Smooth muscle cell (in vitro differentiated cells): ENCODE data around the gene RALGAPA2. TPM values are rescaled to one million over a fixed set of nuclear protein-coding genes. Genes with fewer than 3 reads are reported as not detected.

Experiments
- DNase-seq: peaks from one replicate; lab custom pipeline; 2025; ENCODE audit not compliant: unreplicated experiment; lab: John Stamatoyannopoulos, UW
- H2AFZ ChIP-seq: fragments of 200-600 bp; sonication (generic); 2 replicates; pipeline ENCODE4 v1.6.0; 2016; ENCODE audit warnings: antibody characterized with exemption, low read depth, mild to moderate bottlenecking
- H3F3A ChIP-seq: fragments of 200-600 bp; sonication (generic); 2 replicates; pipeline ENCODE4 v1.6.0; 2017; ENCODE audit warnings: antibody characterized with exemption, low read depth
- H3K27ac ChIP-seq: fragments of 200-600 bp; sonication (generic); 2 replicates; pipeline ENCODE4 v1.5.1; 2016; ENCODE audit warnings: low read depth, mild to moderate bottlenecking
- H3K27me3 ChIP-seq: fragments of 200-600 bp; sonication (generic); 2 replicates; pipeline ENCODE4 v1.6.1; 2016; ENCODE audit warnings: low read depth, mild to moderate bottlenecking
- H3K36me3 ChIP-seq: fragments of 200-600 bp; sonication (generic); 2 replicates; pipeline ENCODE4 v1.5.1; 2016; ENCODE audit warnings: low read depth
- H3K4me1 ChIP-seq: fragments of 200-600 bp; sonication (generic); 2 replicates; pipeline ENCODE4 v1.5.1; 2016; ENCODE audit warnings: low read depth
- H3K4me2 ChIP-seq: fragments of 200-600 bp; sonication (generic); 2 replicates; pipeline ENCODE4 v1.6.0; 2016; ENCODE audit warnings: mild to moderate bottlenecking
- H3K4me3 ChIP-seq: fragments of 200-600 bp; sonication (generic); 2 replicates; pipeline ENCODE4 v1.5.1; 2016; ENCODE audit warnings: mild to moderate bottlenecking
- H3K79me2 ChIP-seq: fragments of 200-600 bp; sonication (generic); 2 replicates; pipeline ENCODE4 v1.6.0; 2016; ENCODE audit warnings: low read depth, mild to moderate bottlenecking
- H3K9ac ChIP-seq: fragments of 200-600 bp; sonication (generic); 2 replicates; pipeline ENCODE4 v1.6.0; 2016; ENCODE audit warnings: low read depth
- H3K9me3 ChIP-seq: fragments of 200-600 bp; sonication (generic); replicated peaks from 2 replicates; pipeline ENCODE4 v1.5.1; 2016; ENCODE audit warnings: low read depth
- H4K20me1 ChIP-seq: fragments of 200-600 bp; sonication (generic); 2 replicates; pipeline ENCODE4 v1.6.0; 2016; ENCODE audit warnings: low read depth
- WGBS: methylation state at CpG from one replicate; pipeline ENCODE4 v1.1.7; 2016; ENCODE audit warnings: low lambda C conversion rate; 5-methylcytosine and 5-hydroxymethylcytosine counted together
- polyA plus RNA-seq: library from polyadenylated mRNA; unstranded; fragments of >200 nt; fragmentation: Nextera tagmentation; extraction: Ambion mirVana; gene quantifications from 2 replicates; pipeline ENCODE4 v1.2.1, GENCODE V29; 2016
- total RNA-seq: library from RNA; depleted of rRNA; stranded (reverse); fragments of >200 nt; gene quantifications from 2 replicates; pipeline ENCODE4 v1.2.3, GENCODE V29; 2014
- TF ChIP-seq, protein P1 (sequence below): fragments of 200-600 bp; sonication (generic); IDR thresholded peaks from 2 replicates; pipeline ENCODE4 v1.5.1; 2017; ENCODE audit warnings: borderline replicate concordance, mild to moderate bottlenecking, antibody characterized with exemption; ENCODE audit not compliant: insufficient read depth, poor library complexity, severe bottlenecking

RALGAPA2 gene
- total and polyA plus RNA-seq, 2 experiments from 2014 or later: 3.5 to 6.2 TPM

DNA sequence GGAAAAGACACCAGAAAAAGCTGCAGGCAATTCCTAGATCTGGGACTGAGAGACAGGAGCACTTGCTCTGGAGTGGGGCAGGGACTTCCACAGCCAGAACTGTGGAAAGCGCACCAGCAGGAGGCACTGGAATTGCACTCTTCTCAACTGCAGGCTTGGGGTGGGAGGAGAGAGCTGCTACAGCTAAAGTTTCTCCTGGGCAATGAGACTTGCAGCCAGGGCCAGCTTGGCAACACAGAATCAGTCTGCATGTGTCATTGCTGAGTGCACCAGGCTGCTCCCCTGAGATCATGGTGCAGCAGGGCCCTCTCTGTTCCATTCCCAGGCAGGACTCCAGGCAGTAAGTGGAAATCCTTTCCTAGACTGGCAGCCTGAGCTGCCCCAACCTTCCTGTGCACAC, 198.7 kb downstream of the RALGAPA2 start:
- no peaks in the 10 kb centered on the region for H3K36me3 ChIP-seq
- no peak overlapping the region for H2AFZ ChIP-seq
- TF ChIP-seq, protein P1, sequence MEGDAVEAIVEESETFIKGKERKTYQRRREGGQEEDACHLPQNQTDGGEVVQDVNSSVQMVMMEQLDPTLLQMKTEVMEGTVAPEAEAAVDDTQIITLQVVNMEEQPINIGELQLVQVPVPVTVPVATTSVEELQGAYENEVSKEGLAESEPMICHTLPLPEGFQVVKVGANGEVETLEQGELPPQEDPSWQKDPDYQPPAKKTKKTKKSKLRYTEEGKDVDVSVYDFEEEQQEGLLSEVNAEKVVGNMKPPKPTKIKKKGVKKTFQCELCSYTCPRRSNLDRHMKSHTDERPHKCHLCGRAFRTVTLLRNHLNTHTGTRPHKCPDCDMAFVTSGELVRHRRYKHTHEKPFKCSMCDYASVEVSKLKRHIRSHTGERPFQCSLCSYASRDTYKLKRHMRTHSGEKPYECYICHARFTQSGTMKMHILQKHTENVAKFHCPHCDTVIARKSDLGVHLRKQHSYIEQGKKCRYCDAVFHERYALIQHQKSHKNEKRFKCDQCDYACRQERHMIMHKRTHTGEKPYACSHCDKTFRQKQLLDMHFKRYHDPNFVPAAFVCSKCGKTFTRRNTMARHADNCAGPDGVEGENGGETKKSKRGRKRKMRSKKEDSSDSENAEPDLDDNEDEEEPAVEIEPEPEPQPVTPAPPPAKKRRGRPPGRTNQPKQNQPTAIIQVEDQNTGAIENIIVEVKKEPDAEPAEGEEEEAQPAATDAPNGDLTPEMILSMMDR: no peak
- H3K4me3 ChIP-seq: no peak overlapping the region
- H4K20me1 ChIP-seq: no peaks in the 10 kb centered on the region
- H3K4me2 ChIP-seq: no peak overlapping the region
- H3K27me3 ChIP-seq: no peaks in the 10 kb centered on the region
- H3K27ac ChIP-seq: no peak overlapping the region
- no peak for DNase-seq
- H3K9me3 ChIP-seq: no peaks in the 10 kb centered on the region
- 100% methylated on average over 1 of the region's 1 CpG for WGBS
- H3K4me1 ChIP-seq: no peaks in the 10 kb centered on the region
- no peaks in the 10 kb centered on the region for H3F3A ChIP-seq
- no peak overlapping the region for H3K9ac ChIP-seq
- no peaks in the 10 kb centered on the region for H3K79me2 ChIP-seq

DNA sequence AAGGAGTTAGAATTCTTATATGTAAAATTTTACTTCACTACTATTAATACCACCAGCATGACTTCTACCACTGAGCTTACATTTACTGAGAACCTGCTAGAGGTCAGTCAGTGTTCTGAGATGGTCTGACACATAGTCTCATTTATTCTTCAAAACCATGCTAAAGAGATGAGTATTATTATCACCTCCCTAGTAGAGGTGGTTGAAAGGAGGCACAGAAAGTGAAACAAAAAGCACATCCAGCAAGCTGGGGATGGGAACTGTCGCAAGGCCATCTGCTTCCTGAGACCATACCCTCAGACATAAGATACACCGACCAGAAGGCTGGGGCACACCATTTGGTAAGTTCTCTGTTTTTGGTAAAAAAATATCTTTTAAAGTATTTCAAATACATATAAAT, 206.9 kb downstream of the RALGAPA2 start:
- TF ChIP-seq, protein P1: no peak
- 98% methylated on average over 2 of the region's 2 CpGs for WGBS
- Histone ChIP-seq H3K79me2 (no peaks in the 10 kb centered on the region), H2AFZ (no peak overlapping the region), H3K27ac (no peak overlapping the region), H3K36me3 (no peaks in the 10 kb centered on the region), H3K9ac (no peak overlapping the region), H3K4me2 (no peak overlapping the region), H3K9me3 (no peaks in the 10 kb centered on the region), H3K27me3 (no peaks in the 10 kb centered on the region), H3F3A (no peaks in the 10 kb centered on the region), H4K20me1 (no peaks in the 10 kb centered on the region), H3K4me3 (no peak overlapping the region), H3K4me1 (no peaks in the 10 kb centered on the region)
- DNase-seq: no peak

DNA sequence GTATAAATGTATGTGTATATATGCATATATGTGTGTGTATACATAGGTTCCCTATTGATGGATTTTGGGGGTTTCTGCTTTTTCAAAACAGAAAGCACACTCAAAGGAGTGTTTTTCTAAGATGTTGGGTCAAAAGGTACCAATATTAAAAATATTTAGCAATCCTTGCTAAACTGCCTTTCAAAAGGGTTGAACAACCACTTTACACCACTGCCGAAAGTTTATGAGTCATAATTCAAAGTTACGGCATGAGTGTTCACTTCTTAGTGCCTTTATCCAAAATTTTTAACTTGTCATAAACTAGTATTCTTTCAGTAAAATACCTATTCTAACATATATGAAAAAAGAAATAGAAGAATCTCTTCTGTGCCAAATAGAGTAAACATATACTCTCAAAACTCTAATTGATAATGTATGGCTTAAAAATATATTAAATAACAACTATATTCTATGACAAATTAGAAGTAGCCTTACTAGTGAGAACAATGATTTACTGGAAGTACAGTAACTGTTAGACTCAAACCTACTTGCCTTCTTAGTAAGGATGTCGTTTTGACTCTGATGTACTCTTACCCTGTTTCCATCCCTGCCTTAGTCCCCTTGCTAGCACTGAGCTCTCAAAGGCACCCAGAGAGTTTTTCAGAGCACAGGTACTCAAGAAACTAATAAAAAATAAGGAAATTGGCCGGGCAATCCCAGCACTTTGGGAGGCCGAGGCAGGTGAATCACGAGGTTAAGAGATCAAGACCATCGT, 208.5 kb downstream of the RALGAPA2 start:
- WGBS: 95% methylated on average over 7 of the region's 7 CpGs
- no peak for DNase-seq
- Histone ChIP-seq H3K27ac (no peak overlapping the region), H3K27me3 (no peaks in the 10 kb centered on the region), H3F3A (no peaks in the 10 kb centered on the region), H3K4me3 (no peak overlapping the region), H3K9me3 (no peaks in the 10 kb centered on the region), H3K36me3 (no peaks in the 10 kb centered on the region), H4K20me1 (no peaks in the 10 kb centered on the region), H3K79me2 (no peaks in the 10 kb centered on the region), H3K9ac (no peak overlapping the region), H2AFZ (no peak overlapping the region), H3K4me2 (no peak overlapping the region), H3K4me1 (no peaks in the 10 kb centered on the region)
- TF ChIP-seq, protein P1: no peak

DNA sequence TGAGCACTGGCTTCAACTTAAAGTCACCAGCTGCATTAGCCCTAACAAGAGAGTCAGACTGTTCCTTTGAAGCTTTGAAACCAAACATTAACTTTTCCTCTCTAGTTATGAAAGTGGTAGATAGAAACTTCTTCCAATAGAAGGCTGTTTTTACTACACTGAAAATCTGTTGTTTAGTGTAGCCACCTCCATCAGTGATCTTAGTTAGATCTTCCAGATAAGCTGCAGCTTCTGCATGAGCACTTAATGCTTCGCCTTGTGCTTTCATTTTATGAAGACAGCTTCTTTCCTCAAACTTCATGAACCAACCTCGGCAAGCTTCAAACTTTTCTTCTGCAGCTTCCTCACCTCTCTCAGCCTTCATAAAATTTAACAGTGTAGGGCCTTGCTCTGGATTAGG, 211.3 kb downstream of the RALGAPA2 start:
- H3K4me3 ChIP-seq: no peak overlapping the region

More for the DNA sequence above, 211.3 kb downstream of the RALGAPA2 start:
- Histone ChIP-seq H3K27me3 (no peaks in the 10 kb centered on the region), H3K79me2 (no peaks in the 10 kb centered on the region), H3K4me1 (peaks cover 4% of the 10 kb centered on the region), H3K9me3 (no peaks in the 10 kb centered on the region), H2AFZ (no peak overlapping the region), H3K36me3 (no peaks in the 10 kb centered on the region), H3K27ac (no peak overlapping the region), H3K4me2 (no peak overlapping the region), H3K9ac (no peak overlapping the region), H3F3A (no peaks in the 10 kb centered on the region), H4K20me1 (no peaks in the 10 kb centered on the region)
- TF ChIP-seq, protein P1: no peak
- 86% methylated on average over 2 of the region's 2 CpGs for WGBS
- no peak for DNase-seq
